Endothelial cell of umbilical vein (primary cell): ENCODE measurements around the gene CC2D1A.
"Not testable (repeated sequence)": the region's sequence is repeated elsewhere in the genome, so short reads cannot be mapped to it uniquely, and the experiment has no call there.

Source experiments
- EZH2 ChIP-seq: IDR thresholded peaks from 2 replicates; pipeline ENCODE4 v1.6.1; 2012; ENCODE audit warnings: borderline replicate concordance, low read depth, mild to moderate bottlenecking, moderate library complexity, low read length, inconsistent platforms; ENCODE audit not compliant: severe bottlenecking
- POLR2A ChIP-seq: IDR thresholded peaks from 2 replicates; pipeline ENCODE4 v1.6.1; 2012; ENCODE audit warnings: low read depth, mild to moderate bottlenecking, control low read depth, low read length
- POLR2AphosphoS5 ChIP-seq: IDR thresholded peaks from 2 replicates; pipeline ENCODE4 v1.6.1; 2012; ENCODE audit warnings: low read depth, mild to moderate bottlenecking, control low read depth, low read length, moderate library complexity; ENCODE audit not compliant: insufficient read depth

DNA sequence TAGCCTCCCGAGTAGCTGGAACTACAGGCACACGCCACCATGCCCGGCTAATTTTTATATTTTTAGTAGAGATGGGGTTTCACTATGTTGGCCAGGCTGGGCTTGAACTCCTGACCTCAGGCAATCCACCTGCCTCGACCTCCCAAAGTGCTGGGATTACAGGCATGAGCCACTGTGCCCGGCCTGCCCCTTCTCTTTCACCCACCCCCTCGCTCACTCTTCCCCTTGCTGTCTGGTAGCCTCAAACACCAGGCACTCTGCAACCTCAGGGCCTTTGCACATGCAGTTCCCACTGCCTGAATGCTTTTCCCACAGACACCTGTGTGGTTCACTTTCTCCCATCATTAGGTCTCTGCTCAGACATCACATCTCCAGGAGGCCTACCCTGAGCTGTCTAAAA, 16.1 kb downstream of the CC2D1A start:
- TF ChIP-seq POLR2A, EZH2, POLR2AphosphoS5: not testable (repeated sequence)
